Endothelial cell of hepatic sinusoid (primary cell): ENCODE data around the gene EEF1A2.

Experiments used
- in situ Hi-C: cut with HindIII; loops from 2 replicates; pipeline ENCODE4 v1.10.0; 2017; ENCODE audit warnings: low sequenced_read_pairs

Gene EEF1A2

GRCh38 chr20:63490416-63490815, 8.5 kb downstream of the EEF1A2 start:
- in situ Hi-C loops: no loop called here

DNA sequence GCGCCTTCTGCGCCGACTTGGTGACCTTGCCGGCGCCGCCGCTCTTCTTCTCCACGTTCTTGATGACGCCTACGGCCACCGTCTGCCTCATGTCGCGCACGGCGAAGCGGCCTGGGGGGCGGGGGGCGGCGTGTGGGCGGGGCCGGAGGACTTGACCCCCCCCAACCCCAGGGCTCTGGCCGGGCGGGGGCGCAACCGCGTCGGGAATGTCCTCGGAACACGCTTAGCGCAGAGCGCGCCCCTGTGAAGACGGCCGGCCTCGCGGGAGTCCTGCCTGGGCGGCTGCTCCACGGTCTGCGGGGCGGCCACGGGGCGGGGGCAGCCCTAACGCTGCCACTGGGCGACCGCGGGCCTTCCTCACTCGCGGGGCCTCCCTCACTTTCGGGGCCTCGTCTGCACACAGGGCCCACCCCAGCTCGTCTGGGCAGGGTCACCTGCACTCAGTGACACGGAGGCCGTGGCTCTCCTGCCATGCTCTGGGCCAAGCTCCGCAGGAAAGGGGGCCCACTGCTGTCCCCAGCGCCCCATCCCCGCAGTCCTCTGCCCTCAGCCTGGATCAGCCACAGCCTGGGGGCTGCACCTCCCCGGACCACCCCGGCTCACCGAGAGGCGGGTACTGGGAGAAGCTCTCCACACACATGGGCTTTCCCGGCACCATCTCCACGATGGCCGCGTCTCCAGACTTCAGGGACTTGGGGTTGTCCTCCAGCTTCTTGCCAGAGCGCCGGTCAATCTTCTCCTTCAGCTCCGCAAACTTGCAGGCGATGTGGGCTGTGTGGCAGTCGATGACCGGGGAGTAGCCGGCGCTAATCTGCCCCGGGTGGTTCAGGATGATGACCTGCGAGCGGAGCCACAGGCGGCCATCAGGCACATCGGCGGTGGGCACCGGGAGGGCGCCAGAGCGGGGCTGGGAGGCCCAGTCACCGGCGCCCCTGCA, 10.3 kb downstream of the EEF1A2 start:
- in situ Hi-C loops: no loop called here

DNA sequence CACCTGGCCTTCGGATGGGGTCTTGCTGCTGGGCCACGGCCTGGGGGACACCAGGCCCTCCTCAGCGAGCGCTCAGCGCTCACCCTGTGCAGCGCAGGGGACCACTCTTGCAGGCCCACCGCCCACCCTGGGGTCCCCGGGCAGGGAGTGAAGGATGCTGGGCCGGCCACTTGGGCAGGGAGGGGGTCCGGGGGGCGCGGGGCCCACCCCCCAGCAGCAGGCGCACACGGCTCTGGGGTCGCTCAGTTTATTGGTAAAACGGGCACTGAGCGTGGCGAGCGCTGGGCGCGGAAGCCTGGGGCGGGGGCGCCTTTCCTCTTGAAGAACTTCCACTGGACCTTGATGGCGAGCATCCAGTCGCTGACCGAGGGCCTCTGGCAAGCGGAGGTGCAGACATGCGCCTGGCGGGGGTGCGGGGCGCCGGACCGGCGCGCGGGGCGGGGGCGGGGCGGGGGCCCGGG, 11.1 kb downstream of the EEF1A2 start:
- in situ Hi-C loops: no loop called here

- in situ Hi-C loops: no loop called here
These were observed 11.6 kb downstream of the EEF1A2 start for GRCh38 chr20:63487116-63487764.

- in situ Hi-C loops: no loop called here
These were observed 12.5 kb downstream of the EEF1A2 start for GRCh38 chr20:63486300-63486855.

GRCh38 chr20:63484651-63485403, 14.1 kb downstream of the EEF1A2 start:
- in situ Hi-C loops: no loop called here

- in situ Hi-C loops: no loop called here
These were observed 14.6 kb downstream of the EEF1A2 start for GRCh38 chr20:63484236-63484635.

GRCh38 chr20:63483834-63484233, 15.0 kb downstream of the EEF1A2 start:
- in situ Hi-C loops: no loop called here

- in situ Hi-C loops: no loop called here
These were observed 16.8 kb downstream of the EEF1A2 start for GRCh38 chr20:63482021-63482587.

- in situ Hi-C loops: no loop called here
These were observed 17.4 kb downstream of the EEF1A2 start for GRCh38 chr20:63481503-63481902.

GRCh38 chr20:63479695-63480419, 19.0 kb downstream of the EEF1A2 start:
- in situ Hi-C loops: loop anchor here (10.0 kb wide), 1 partner anchor 85 kb away; no protein-coding TSS in a partner anchor

DNA sequence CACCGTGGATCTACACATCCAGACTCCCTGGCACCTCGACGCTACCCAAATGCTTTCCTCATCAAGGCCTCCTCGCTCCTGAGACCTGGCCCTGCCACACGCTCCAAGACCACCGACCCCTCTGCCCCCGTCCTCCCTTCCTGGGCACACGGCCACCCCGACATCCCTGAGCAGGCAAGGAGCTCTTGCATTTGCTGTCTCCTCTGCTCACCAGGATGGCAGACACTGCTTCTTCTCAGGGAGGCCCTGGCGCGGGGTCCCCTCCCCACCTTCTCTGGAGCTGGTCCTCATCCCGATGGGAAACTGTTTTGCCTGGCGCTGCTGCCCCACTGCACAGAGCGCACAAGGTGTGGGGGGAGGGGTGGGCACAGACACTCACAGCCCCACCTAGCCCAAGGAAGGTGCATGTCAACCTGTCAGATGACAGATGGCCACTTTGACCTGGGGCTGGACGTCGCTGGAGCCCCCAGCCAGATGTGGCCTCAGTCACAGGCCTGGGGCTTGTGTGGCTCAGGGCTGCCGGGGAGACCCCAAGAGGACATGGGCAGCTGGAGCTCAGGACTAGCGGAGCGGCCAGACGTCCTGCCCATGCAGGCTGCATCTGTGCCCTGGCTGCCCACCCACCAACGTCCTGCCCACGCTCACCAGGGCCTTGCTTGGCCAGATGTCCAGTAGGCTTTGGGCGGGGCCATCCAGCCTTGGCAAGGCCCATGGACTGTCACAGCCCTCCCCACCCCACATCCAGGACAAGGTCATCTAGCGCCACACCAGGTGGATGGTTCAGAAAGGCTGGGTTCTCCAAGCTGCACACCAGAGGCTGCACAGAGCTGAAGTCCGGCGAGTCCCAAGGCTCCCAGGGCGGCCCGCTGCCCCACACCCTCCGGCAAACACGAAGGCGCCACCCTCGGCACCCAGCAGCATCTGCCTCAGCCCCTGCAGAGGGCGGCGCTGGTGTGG, 20.3 kb downstream of the EEF1A2 start:
- in situ Hi-C loops: loop anchor here (10.0 kb wide), 1 partner anchor 84 kb away; no protein-coding TSS in a partner anchor

GRCh38 chr20:63477944-63478343, 20.9 kb downstream of the EEF1A2 start:
- in situ Hi-C loops: loop anchor here (10.0 kb wide), 1 partner anchor 83 kb away; no protein-coding TSS in a partner anchor

DNA sequence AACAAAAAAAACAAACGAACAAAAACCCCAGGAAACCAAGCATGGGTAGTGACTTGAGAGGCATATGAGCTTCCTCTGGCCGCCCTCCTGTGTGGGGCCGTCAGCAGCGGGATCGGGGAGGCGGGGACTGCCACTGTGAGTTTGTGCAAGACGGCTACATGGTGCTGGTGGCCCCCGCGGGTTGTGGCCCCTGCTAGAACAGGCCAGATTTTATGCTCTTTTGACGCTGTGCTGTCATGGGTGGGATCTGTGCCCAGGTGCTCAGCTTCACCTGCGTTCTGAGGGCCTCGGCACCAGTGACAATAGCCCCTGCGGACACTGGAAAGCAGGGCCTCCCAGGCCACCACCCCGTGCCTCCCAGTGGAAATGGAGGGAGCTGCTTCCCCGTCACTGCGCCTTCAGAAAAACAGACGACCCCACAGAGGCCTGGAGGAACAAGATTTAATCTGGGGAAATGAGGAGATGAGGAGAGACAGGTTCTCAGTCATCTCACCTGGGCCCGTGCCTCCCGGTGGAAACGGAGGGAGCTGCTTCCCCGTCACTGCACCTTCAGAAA, 21.7 kb downstream of the EEF1A2 start:
- in situ Hi-C loops: loop anchor here (10.0 kb wide), 1 partner anchor 82 kb away; no protein-coding TSS in a partner anchor

- in situ Hi-C loops: loop anchor here (10.0 kb wide), 1 partner anchor 80 kb away; no protein-coding TSS in a partner anchor
These were observed 23.7 kb downstream of the EEF1A2 start for GRCh38 chr20:63475209-63475608.

DNA sequence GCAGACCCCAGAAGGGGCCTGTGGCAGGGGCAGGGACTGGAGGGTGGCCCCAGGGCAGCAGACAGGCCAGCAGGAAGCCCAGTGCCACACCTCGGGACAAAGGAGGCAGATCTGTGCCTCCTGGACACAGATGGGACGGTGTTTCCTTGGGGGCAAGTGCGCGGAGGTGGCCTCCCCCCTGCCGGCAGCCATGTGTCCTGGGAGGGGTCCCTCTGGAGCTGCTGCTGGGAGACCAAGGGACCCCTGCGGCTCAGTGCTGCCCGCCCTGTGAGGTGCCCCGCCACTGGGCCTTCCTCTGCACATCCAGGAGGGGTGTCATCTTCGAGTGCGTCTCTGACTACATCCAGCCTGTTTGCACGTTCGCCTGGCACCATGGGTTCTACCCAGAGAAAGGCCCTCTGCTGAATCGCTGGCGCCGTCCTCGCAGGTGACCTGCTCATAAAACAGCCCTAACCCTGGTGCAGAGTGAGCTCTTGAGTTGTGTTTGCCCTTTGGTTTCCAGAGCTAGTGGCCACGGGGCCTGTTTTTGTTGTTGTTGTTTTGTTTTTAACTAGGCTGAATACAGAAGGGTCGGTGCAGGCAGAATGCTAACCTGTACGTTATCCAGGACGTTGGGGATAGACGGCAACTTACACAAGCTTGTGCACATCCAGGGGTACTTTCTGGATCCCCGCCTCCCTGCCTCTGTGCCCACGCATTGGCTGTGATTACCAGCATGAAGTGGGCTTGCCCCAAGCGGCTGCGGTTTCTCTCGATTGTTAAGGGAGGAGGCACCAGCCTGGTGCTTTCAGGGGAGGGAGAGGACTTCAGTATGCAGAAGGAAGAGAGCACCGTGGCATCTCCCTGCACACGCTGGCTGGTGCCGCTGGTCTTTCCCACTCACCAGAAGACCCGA, 25.1 kb downstream of the EEF1A2 start:
- in situ Hi-C loops: loop anchor here (5.0 to 10.0 kb wide), 2 partner anchors 63 to 79 kb away; partner anchors contain the start of gene PTK6

DNA sequence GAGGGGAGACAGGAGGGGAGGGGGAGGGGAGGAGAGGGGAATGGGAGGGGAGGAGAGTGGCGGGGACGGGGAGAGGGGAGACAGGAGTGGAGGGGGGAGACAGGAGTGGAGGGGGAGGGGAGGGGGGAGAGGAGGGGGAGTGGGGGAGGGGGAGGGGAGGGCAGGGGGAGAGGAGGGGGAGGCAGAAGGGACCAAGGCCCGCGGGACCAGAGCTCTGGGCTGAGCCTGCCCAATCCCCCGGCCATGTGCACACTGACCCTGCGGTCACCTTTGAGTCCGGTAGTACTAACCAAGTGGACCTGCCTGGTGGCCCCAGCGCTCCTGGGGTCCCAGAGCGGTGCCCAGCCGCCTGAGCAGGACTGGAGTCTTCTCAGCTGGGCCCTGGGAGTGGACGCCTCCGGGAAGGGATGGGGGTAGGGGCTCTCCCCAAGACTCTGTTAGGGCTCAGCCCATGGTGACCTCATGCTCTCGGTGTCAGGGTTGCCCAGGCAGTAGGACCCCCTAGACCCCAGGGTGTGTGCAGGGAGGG, 26.0 kb downstream of the EEF1A2 start:
- in situ Hi-C loops: loop anchor here (5.0 to 10.0 kb wide), 2 partner anchors 64 to 78 kb away; partner anchors contain the start of gene PTK6
